Chondrocyte (in vitro differentiated cells): ENCODE measurements around the gene RNF227. TPM values are rescaled to one million over a fixed set of nuclear protein-coding genes. Genes with fewer than 3 reads are reported as not detected.

Experiments
- DNase-seq: peaks from one replicate; pipeline ENCODE4 v3.0.0; 2021; ENCODE audit warnings: mixed read lengths, low spot score
- H3K27ac Mint-ChIP-seq: one replicate; pipeline ENCODE4 v1.8.0; 2021; ENCODE audit warnings: mild to moderate bottlenecking, moderate library complexity, mixed read lengths; ENCODE audit not compliant: unreplicated experiment
- H3K27me3 Mint-ChIP-seq: 2 replicates; pipeline ENCODE4 v1.8.0; 2021; ENCODE audit warnings: low read depth, mixed read lengths
- H3K36me3 Mint-ChIP-seq: 2 replicates; pipeline ENCODE4 v1.8.0; 2021; ENCODE audit warnings: low read depth, mixed read lengths
- H3K4me1 Mint-ChIP-seq: 2 replicates; pipeline ENCODE4 v1.8.0; 2021; ENCODE audit warnings: low read depth, mild to moderate bottlenecking, mixed read lengths
- H3K4me3 Mint-ChIP-seq: one replicate; pipeline ENCODE4 v1.8.0; 2021; ENCODE audit warnings: mild to moderate bottlenecking, moderate library complexity, mixed read lengths; ENCODE audit not compliant: unreplicated experiment
- H3K9me3 Mint-ChIP-seq: 2 replicates; pipeline ENCODE4 v1.8.0; 2021; ENCODE audit warnings: low read depth, mixed read lengths
- CTCF ChIP-seq: fragments of 200-600 bp; sonication (generic); IDR thresholded peaks from 2 replicates; pipeline ENCODE4 v1.5.0; 2021; ENCODE audit warnings: antibody characterized with exemption, mild to moderate bottlenecking, moderate library complexity
- total RNA-seq: library from RNA; stranded (reverse); gene quantifications from 3 replicates; pipeline ENCODE4 v1.2.1, GENCODE V29; 2021

Gene RNF227
- total RNA-seq, 1 donor from 2014 or later: 2.2 TPM

GRCh38 chr17:7911116-7911515, 5.0 kb downstream of the RNF227 start:
- DNase-seq: no peak
- Mint-ChIP-seq H3K27me3 (no peaks in the 10 kb centered on the region), H3K4me1 (peaks cover 11% of the 10 kb centered on the region), H3K9me3 (no peaks in the 10 kb centered on the region), H3K4me3 (no peak overlapping the region), H3K36me3 (peaks cover 40% of the 10 kb centered on the region), H3K27ac (peak overlapping the region; percentile 20)
- no peak for TF ChIP-seq CTCF

- H3K4me1 Mint-ChIP-seq: peaks cover 11% of the 10 kb centered on the region
- peaks cover 43% of the 10 kb centered on the region for H3K36me3 Mint-ChIP-seq
- H3K27ac Mint-ChIP-seq: no peak overlapping the region
- no peak overlapping the region for H3K4me3 Mint-ChIP-seq
- no peak for DNase-seq
- H3K27me3 Mint-ChIP-seq: no peaks in the 10 kb centered on the region
- no peak for TF ChIP-seq CTCF
- no peaks in the 10 kb centered on the region for H3K9me3 Mint-ChIP-seq
These were observed 5.4 kb downstream of the RNF227 start for GRCh38 chr17:7910711-7911110.

GRCh38 chr17:7910281-7910680, 5.8 kb downstream of the RNF227 start:
- no peaks in the 10 kb centered on the region for H3K9me3 Mint-ChIP-seq
- peaks cover 7% of the 10 kb centered on the region for H3K4me1 Mint-ChIP-seq
- H3K4me3 Mint-ChIP-seq: no peak overlapping the region
- no peak for DNase-seq
- H3K27me3 Mint-ChIP-seq: no peaks in the 10 kb centered on the region
- H3K36me3 Mint-ChIP-seq: peaks cover 46% of the 10 kb centered on the region
- no peak for TF ChIP-seq CTCF
- H3K27ac Mint-ChIP-seq: no peak overlapping the region

- H3K27me3 Mint-ChIP-seq: no peaks in the 10 kb centered on the region
- peaks cover 55% of the 10 kb centered on the region for H3K36me3 Mint-ChIP-seq
- H3K4me1 Mint-ChIP-seq: no peaks in the 10 kb centered on the region
- no peak for DNase-seq
- no peak overlapping the region for H3K27ac Mint-ChIP-seq
- H3K9me3 Mint-ChIP-seq: no peaks in the 10 kb centered on the region
- no peak overlapping the region for H3K4me3 Mint-ChIP-seq
- no peak for TF ChIP-seq CTCF
These were observed 7.0 kb downstream of the RNF227 start for GRCh38 chr17:7909089-7909488.

GRCh38 chr17:7903154-7904103, 12.7 kb downstream of the RNF227 start:
- DNase-seq: no peak
- H3K27ac Mint-ChIP-seq: peak overlapping the region; percentile 27
- no peaks in the 10 kb centered on the region for H3K27me3 Mint-ChIP-seq
- no peak for TF ChIP-seq CTCF
- no peaks in the 10 kb centered on the region for H3K9me3 Mint-ChIP-seq
- no peak overlapping the region for H3K4me3 Mint-ChIP-seq
- H3K36me3 Mint-ChIP-seq: peaks cover 70% of the 10 kb centered on the region
- H3K4me1 Mint-ChIP-seq: no peaks in the 10 kb centered on the region
